HCT116 (cell line): ENCODE data around the gene GEMIN2. TPM values are rescaled to one million over a fixed set of nuclear protein-coding genes. Genes with fewer than 3 reads are reported as not detected.

ENCODE experiments used
- ATAC-seq: fragments of 200-7000 bp; cut with Tn5 transposase; 2 replicates; pipeline ENCODE4 v1.9.1; 2020; ENCODE audit warnings: mild to moderate bottlenecking, moderate library complexity
- BruUV-seq: library from RNA; stranded (reverse); fragments of 400-500 nt; replicated peaks from 2 replicates; lab custom pipeline; 2021; lab: Mats Ljungman, UMichigan
- CTCF ChIA-PET: fragments of 300-600 bp; sonication (Branson Sonifier 250); formaldehyde crosslinking; loops from one replicate; lab custom pipeline; 2021; ENCODE audit warnings: antibody characterized with exemption; lab: Charles Lee
- POLR2A ChIA-PET: fragments of 300-600, 350-600 bp; sonication (Branson Sonifier 250); formaldehyde crosslinking; loops from one replicate; lab custom pipeline; 2021; ENCODE audit warnings: antibody characterized with exemption; lab: Charles Lee
- RAD21 ChIA-PET, 2 experiments: fragments of 300-600 bp; sonication (Branson Sonifier 250); formaldehyde crosslinking; loops; one replicate each; lab custom pipeline; 2023; ENCODE audit warnings: low total read pairs in 2 of 2; ENCODE audit not compliant: uncharacterized antibody in 2 of 2, unreplicated experiment in 2 of 2, low non-redundant PET in 1 of 2; lab: Charles Lee
- DNase-seq: peaks from one replicate; pipeline ENCODE4 v3.0.0-alpha.2; 2010; ENCODE audit warnings: low read depth, low spot score
- H2AFZ ChIP-seq: fragments of 200-600 bp; shearing (Covaris generic), sonication (generic); 2 replicates; pipeline ENCODE4 v1.6.1; 2017; ENCODE audit warnings: low read depth, mixed run types, mixed read lengths, antibody characterized with exemption, low read length; ENCODE audit not compliant: poor library complexity, severe bottlenecking
- H3K27ac ChIP-seq: 2 replicates; pipeline ENCODE4 v1.5.1; 2012; ENCODE audit warnings: low read depth, low read length
- H3K27me3 ChIP-seq: fragments of 200-600 bp; sonication (generic); 2 replicates; pipeline ENCODE4 v1.6.1; 2016; ENCODE audit warnings: mixed run types, low read length, mixed read lengths; ENCODE audit not compliant: insufficient read depth
- H3K36me3 ChIP-seq, 2 experiments: fragments of 200-500 bp in 1 of 2; fragments of 200-600 bp in 1 of 2; sonication (Bioruptor generic) in 1 of 2; sonication (generic) in 1 of 2; 2 replicates each; pipeline versions ENCODE4 v1.5.1 to v1.6.1; 2014 to 2016; ENCODE audit warnings: low read length in 2 of 2, inconsistent platforms in 1 of 2, mixed read lengths in 1 of 2, mixed run types in 1 of 2; ENCODE audit not compliant: insufficient read depth in 2 of 2, control insufficient read depth in 1 of 2
- H3K4me1 ChIP-seq, 2 experiments: fragments of 200-600 bp in 1 of 2; sonication (generic) in 1 of 2; 2 replicates each; pipeline versions ENCODE4 v1.5.1 to v1.6.1; 2012 to 2017; ENCODE audit warnings: low read length in 2 of 2, inconsistent platforms in 1 of 2, mild to moderate bottlenecking in 1 of 2, mixed read lengths in 1 of 2, mixed run types in 1 of 2, moderate library complexity in 1 of 2; ENCODE audit not compliant: insufficient read depth in 2 of 2, control insufficient read depth in 1 of 2
- H3K4me2 ChIP-seq: fragments of 200-600 bp; sonication (generic); 2 replicates; pipeline ENCODE4 v1.6.1; 2017; ENCODE audit warnings: mixed run types, low read length, mixed read lengths
- H3K4me3 ChIP-seq, 2 experiments: fragments of 200-600 bp in 1 of 2; sonication (generic) in 1 of 2; replicated peaks in 1 of 2; 2 replicates each; pipeline ENCODE4 v1.5.1; 2011 to 2016; ENCODE audit warnings: low read length in 2 of 2, control low read depth in 1 of 2, low read depth in 1 of 2, mild to moderate bottlenecking in 1 of 2, mixed read lengths in 1 of 2, mixed run types in 1 of 2
- H3K79me2 ChIP-seq: fragments of 200-600 bp; sonication (generic); 2 replicates; pipeline ENCODE4 v1.6.1; 2017; ENCODE audit warnings: mild to moderate bottlenecking, mixed run types, low read length, moderate library complexity, mixed read lengths; ENCODE audit not compliant: insufficient read depth
- H3K9ac ChIP-seq: fragments of 200-600 bp; sonication (generic); 2 replicates; pipeline ENCODE4 v1.6.1; 2016; ENCODE audit warnings: low read length, mixed read lengths
- H3K9me2 ChIP-seq: fragments of 200-600 bp; sonication (generic), shearing (Covaris generic); 2 replicates; pipeline ENCODE4 v1.6.1; 2017; ENCODE audit warnings: mixed run types, mild to moderate bottlenecking, moderate library complexity; ENCODE audit not compliant: insufficient read depth
- H3K9me3 ChIP-seq, 2 experiments: fragments of 200-500 bp in 1 of 2; fragments of 200-600 bp in 1 of 2; sonication (Bioruptor generic) in 1 of 2; sonication (generic) in 1 of 2; 2 replicates each; pipeline ENCODE4 v1.6.1; 2014 to 2017; ENCODE audit warnings: low read length in 2 of 2, mixed read lengths in 2 of 2, inconsistent platforms in 1 of 2, low read depth in 1 of 2, mild to moderate bottlenecking in 1 of 2, mixed run types in 1 of 2, moderate library complexity in 1 of 2; ENCODE audit not compliant: control insufficient read depth in 1 of 2, insufficient read depth in 1 of 2
- H4K20me1 ChIP-seq: fragments of 200-600 bp; sonication (generic), shearing (Covaris generic); 2 replicates; pipeline ENCODE4 v1.6.1; 2017; ENCODE audit warnings: mixed run types, mild to moderate bottlenecking, moderate library complexity; ENCODE audit not compliant: insufficient read depth
- CBX3 ChIP-seq: IDR thresholded peaks from 2 replicates; pipeline ENCODE4 v1.6.1; 2012; ENCODE audit warnings: low read depth
- CEBPB ChIP-seq: IDR thresholded peaks from 2 replicates; pipeline ENCODE4 v1.6.1; 2012; ENCODE audit warnings: low read depth
- CTCF ChIP-seq, 3 experiments: fragments of 200-600 bp in 1 of 3; sonication (generic) in 1 of 3; IDR thresholded peaks in 2 of 3; conservative IDR thresholded peaks in 1 of 3; 2 replicates each; pipeline ENCODE4 v1.5.1; 2012 to 2017; ENCODE audit warnings: low read depth in 2 of 3, low read length in 2 of 3, antibody characterized with exemption in 1 of 3, borderline replicate concordance in 1 of 3, control low read depth in 1 of 3, mild to moderate bottlenecking in 1 of 3, mixed read lengths in 1 of 3, mixed run types in 1 of 3, moderate library complexity in 1 of 3; ENCODE audit not compliant: insufficient read depth in 1 of 3
- EGR1 ChIP-seq: IDR thresholded peaks from 2 replicates; pipeline ENCODE4 v1.6.1; 2012; ENCODE audit warnings: low read depth
- EZH2 ChIP-seq: fragments of 200-600 bp; sonication (generic); IDR thresholded peaks from 2 replicates; pipeline ENCODE4 v1.6.1; 2017; ENCODE audit warnings: antibody characterized with exemption, mixed run types
- FOSL1 ChIP-seq: IDR thresholded peaks from 2 replicates; pipeline ENCODE4 v1.6.1; 2012; ENCODE audit warnings: low read depth
- MAX ChIP-seq: IDR thresholded peaks from 2 replicates; pipeline ENCODE4 v1.6.1; 2012
- RAD21 ChIP-seq: IDR thresholded peaks from 2 replicates; pipeline ENCODE4 v1.6.1; 2012; ENCODE audit warnings: low read depth, mild to moderate bottlenecking
- REST ChIP-seq: IDR thresholded peaks from 2 replicates; pipeline ENCODE4 v1.6.1; 2012; ENCODE audit warnings: low read depth
- SIN3A ChIP-seq: IDR thresholded peaks from 2 replicates; pipeline ENCODE4 v1.6.1; 2012; ENCODE audit warnings: low read depth
- SP1 ChIP-seq: IDR thresholded peaks from 2 replicates; pipeline ENCODE4 v1.6.1; 2012; ENCODE audit warnings: low read depth
- SRF ChIP-seq: IDR thresholded peaks from 2 replicates; pipeline ENCODE4 v1.6.1; 2012; ENCODE audit warnings: low read depth
- YY1 ChIP-seq: IDR thresholded peaks from 2 replicates; pipeline ENCODE4 v1.6.1; 2011; ENCODE audit warnings: low read length, low read depth, moderate library complexity, mild to moderate bottlenecking; ENCODE audit not compliant: insufficient replicate concordance; ENCODE audit errors: extremely low read depth
- ZBTB33 ChIP-seq: IDR thresholded peaks from 2 replicates; pipeline ENCODE4 v1.6.1; 2011; ENCODE audit warnings: mild to moderate bottlenecking, low read length, moderate library complexity; ENCODE audit not compliant: insufficient replicate concordance; ENCODE audit errors: extremely low read depth
- ZNF274 ChIP-seq: fragments of 200-500 bp; sonication (Bioruptor generic); IDR thresholded peaks from 2 replicates; pipeline ENCODE4 v1.6.1; 2014; ENCODE audit warnings: mild to moderate bottlenecking, low read depth, low read length, inconsistent platforms
- intact Hi-C: fragments of 100-400 bp; cut with micrococcal nuclease; formaldehyde crosslinking; loops from 2 replicates; pipeline ENCODE4 v1.10.0; 2022
- total RNA-seq: library from RNA; stranded (reverse); gene quantifications from one replicate; pipeline ENCODE4 v1.2.1, GENCODE V29; 2021; ENCODE audit not compliant: unreplicated experiment

Gene GEMIN2
- total RNA-seq, 1 experiment from 2014 or later: 27.3 TPM

GRCh38 chr14:39071096-39071495 is 43.0 kb upstream of the GEMIN2 start:
- Histone ChIP-seq H3K79me2 (no peaks in the 10 kb centered on the region; the same call in 1 of the 2 replicates), H3K4me1 (no peaks in the 10 kb centered on the region), H3K27me3 (no peaks in the 10 kb centered on the region), H3K27ac (no peak overlapping the region), H3K9ac (no peak overlapping the region), H3K36me3 (peaks cover 4 to 23% of the 10 kb centered on the region in 2 experiments; a peak in 2 of 4 replicates), H4K20me1 (no peaks in the 10 kb centered on the region), H3K9me2 (no peaks in the 10 kb centered on the region), H3K4me3 (no peak overlapping the region), H3K4me2 (no peak overlapping the region), H3K9me3 (no peaks in the 10 kb centered on the region), H2AFZ (no peak overlapping the region)
- no peak for ATAC-seq
- DNase-seq: no peak
- RAD21 ChIA-PET: no interaction called here
- no TSS peak for BruUV-seq
- intact Hi-C loops: no loop called here
- POLR2A ChIA-PET: no interaction called here
- CTCF ChIA-PET: no interaction called here
- TF ChIP-seq ZBTB33 (no peak), SP1 (no peak), SIN3A (no peak), FOSL1 (no peak), ZNF274 (no peak), REST (no peak), RAD21 (no peak), CBX3 (no peak), EGR1 (no peak), CEBPB (no peak), YY1 (no peak), SRF (no peak), CTCF (IDR thresholded peaks at IDR 0.05 in 2 of 3, conservative IDR thresholded peaks at IDR 0.05 in 1 of 3; ENCODE audit: borderline replicate concordance in 1 of 3, insufficient read depth in 1 of 3, low read depth in 2 of 3, low read length in 2 of 3) (no peak), MAX (no peak), EZH2 (no peak)
